Measurements from ENCODE around the gene SPP1.

The SPP1 gene

DNA sequence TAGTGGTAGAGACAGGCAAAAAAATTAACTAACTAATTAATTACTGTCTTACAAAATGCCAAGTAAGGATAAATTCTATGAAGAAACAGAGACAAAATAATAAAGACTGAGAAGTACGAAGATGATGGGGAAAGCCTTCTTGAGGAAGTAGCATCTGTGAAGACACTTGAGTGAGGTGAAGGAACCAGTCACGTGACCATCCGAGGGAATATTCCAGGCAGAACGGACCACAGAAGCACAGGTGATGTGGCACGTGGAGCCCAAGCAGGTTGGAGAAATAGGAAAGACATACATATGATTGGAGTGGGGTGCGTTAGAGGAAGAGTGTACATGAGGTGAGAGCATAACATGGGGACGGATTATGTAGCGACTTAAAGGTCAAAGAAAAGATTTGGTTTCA lies 30.5 kb upstream of the SPP1 start:
- TF ChIP-seq TAF1 (IDR thresholded peaks at IDR 0.05; ENCODE audit: low read depth) (no peak), YY1 (IDR thresholded peaks at IDR 0.05; ENCODE audit: low read depth) (no peak), CREB1 (IDR thresholded peaks at IDR 0.05; ENCODE audit: low read depth) (no peak), RAD21 (IDR thresholded peaks at IDR 0.05; ENCODE audit: low read depth) (no peak), ZBTB7A (IDR thresholded peaks at IDR 0.05; ENCODE audit: low read depth) (no peak), EGR1 (IDR thresholded peaks at IDR 0.05) (no peak), NFIC (IDR thresholded peaks at IDR 0.05) (no peak), CEBPB (IDR thresholded peaks at IDR 0.05) (no peak), EP300 (IDR thresholded peaks at IDR 0.05; ENCODE audit: borderline replicate concordance) (no peak), TCF12 (IDR thresholded peaks at IDR 0.05; ENCODE audit: low read depth) (no peak), FOXM1 (IDR thresholded peaks at IDR 0.05; ENCODE audit: borderline replicate concordance, low read depth) (no peak), TEAD4 (IDR thresholded peaks at IDR 0.05) (no peak)
- TF ChIP-seq, protein P1, sequence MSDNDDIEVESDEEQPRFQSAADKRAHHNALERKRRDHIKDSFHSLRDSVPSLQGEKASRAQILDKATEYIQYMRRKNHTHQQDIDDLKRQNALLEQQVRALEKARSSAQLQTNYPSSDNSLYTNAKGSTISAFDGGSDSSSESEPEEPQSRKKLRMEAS (IDR thresholded peaks at IDR 0.05), result no peak
- TF ChIP-seq, protein P2, sequence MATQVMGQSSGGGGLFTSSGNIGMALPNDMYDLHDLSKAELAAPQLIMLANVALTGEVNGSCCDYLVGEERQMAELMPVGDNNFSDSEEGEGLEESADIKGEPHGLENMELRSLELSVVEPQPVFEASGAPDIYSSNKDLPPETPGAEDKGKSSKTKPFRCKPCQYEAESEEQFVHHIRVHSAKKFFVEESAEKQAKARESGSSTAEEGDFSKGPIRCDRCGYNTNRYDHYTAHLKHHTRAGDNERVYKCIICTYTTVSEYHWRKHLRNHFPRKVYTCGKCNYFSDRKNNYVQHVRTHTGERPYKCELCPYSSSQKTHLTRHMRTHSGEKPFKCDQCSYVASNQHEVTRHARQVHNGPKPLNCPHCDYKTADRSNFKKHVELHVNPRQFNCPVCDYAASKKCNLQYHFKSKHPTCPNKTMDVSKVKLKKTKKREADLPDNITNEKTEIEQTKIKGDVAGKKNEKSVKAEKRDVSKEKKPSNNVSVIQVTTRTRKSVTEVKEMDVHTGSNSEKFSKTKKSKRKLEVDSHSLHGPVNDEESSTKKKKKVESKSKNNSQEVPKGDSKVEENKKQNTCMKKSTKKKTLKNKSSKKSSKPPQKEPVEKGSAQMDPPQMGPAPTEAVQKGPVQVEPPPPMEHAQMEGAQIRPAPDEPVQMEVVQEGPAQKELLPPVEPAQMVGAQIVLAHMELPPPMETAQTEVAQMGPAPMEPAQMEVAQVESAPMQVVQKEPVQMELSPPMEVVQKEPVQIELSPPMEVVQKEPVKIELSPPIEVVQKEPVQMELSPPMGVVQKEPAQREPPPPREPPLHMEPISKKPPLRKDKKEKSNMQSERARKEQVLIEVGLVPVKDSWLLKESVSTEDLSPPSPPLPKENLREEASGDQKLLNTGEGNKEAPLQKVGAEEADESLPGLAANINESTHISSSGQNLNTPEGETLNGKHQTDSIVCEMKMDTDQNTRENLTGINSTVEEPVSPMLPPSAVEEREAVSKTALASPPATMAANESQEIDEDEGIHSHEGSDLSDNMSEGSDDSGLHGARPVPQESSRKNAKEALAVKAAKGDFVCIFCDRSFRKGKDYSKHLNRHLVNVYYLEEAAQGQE (IDR thresholded peaks at IDR 0.05; ENCODE audit: low read depth), result no peak
- TF ChIP-seq, protein P3, sequence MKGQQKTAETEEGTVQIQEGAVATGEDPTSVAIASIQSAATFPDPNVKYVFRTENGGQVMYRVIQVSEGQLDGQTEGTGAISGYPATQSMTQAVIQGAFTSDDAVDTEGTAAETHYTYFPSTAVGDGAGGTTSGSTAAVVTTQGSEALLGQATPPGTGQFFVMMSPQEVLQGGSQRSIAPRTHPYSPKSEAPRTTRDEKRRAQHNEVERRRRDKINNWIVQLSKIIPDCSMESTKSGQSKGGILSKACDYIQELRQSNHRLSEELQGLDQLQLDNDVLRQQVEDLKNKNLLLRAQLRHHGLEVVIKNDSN (IDR thresholded peaks at IDR 0.05), result no peak

DNA sequence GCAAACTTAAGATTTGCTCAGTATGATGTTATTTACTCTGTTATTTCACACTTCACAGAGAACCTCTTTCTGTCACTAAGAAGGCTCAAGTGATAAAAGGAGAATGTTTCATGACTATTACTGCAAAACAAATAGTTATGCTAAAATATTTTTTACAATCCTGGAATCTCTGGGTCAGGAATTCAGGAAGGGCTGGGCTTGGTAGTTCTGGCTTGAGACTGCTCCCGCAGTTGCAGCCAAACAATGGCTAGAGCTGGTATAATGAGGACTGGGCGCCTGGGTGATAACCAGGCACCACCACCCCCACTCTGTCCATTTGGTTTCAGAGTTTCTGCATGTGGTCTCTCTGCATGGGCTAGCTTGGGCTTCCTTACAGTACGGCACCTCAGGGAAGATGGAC lies 28.7 kb upstream of the SPP1 start:
- TF ChIP-seq FOXM1 (IDR thresholded peaks at IDR 0.05; ENCODE audit: borderline replicate concordance, low read depth) (no peak), YY1 (IDR thresholded peaks at IDR 0.05; ENCODE audit: low read depth) (no peak), RAD21 (IDR thresholded peaks at IDR 0.05; ENCODE audit: low read depth) (no peak), ZBTB7A (IDR thresholded peaks at IDR 0.05; ENCODE audit: low read depth) (no peak), TAF1 (IDR thresholded peaks at IDR 0.05; ENCODE audit: low read depth) (no peak), EP300 (IDR thresholded peaks at IDR 0.05; ENCODE audit: borderline replicate concordance) (no peak), TEAD4 (IDR thresholded peaks at IDR 0.05) (no peak), NFIC (IDR thresholded peaks at IDR 0.05) (no peak), EGR1 (IDR thresholded peaks at IDR 0.05) (no peak), CREB1 (IDR thresholded peaks at IDR 0.05; ENCODE audit: low read depth) (no peak), TCF12 (IDR thresholded peaks at IDR 0.05; ENCODE audit: low read depth) (no peak), CEBPB (IDR thresholded peaks at IDR 0.05) (no peak)
- TF ChIP-seq, protein P2 (IDR thresholded peaks at IDR 0.05; ENCODE audit: low read depth), result no peak
- TF ChIP-seq, protein P1 (IDR thresholded peaks at IDR 0.05), result no peak
- TF ChIP-seq, protein P3 (IDR thresholded peaks at IDR 0.05), result no peak

DNA sequence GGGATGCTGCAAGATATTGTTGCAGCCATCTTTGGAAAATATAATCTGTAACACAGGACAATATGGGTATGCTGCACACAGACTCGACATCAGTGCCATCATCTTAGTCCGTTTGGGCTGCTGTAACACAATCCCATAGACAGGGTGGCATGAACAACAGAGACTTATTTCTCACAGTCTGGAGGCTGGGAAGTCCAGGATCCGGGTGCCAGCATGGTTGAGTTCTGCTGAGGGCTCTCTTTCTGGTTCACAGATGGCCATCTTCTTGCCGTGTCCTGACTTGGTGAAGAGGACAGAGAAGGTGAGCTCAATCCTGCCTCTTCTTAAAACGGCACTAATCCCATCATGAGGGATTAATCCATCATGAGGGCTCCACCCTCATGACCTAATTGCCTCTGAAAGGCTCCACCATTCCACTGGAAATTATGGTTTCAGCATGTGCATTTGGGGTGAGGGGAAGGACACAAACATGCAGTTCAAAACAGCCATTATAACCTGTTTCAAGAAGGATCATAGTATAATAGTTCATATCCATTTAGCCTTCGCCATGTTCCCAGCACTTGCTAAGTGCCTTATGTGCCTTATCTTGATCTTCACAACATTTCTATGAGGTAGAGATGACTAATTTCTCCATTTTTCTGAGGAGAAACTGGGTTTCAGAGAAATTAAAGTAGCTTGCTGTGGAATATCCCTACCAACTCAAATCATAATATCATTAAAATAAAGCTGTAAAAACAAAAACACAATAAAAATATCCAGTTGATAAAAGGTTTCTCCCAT lies 27.9 kb upstream of the SPP1 start:
- TF ChIP-seq FOXM1 (IDR thresholded peaks at IDR 0.05; ENCODE audit: borderline replicate concordance, low read depth), result no peak
- TF ChIP-seq EGR1 (IDR thresholded peaks at IDR 0.05), result no peak
- TF ChIP-seq TEAD4 (IDR thresholded peaks at IDR 0.05), result no peak
- no peak for TF ChIP-seq CREB1 (IDR thresholded peaks at IDR 0.05; ENCODE audit: low read depth)
- TF ChIP-seq, protein P1 (IDR thresholded peaks at IDR 0.05), result no peak
- no peak for TF ChIP-seq NFIC (IDR thresholded peaks at IDR 0.05)
- no peak for TF ChIP-seq ZBTB7A (IDR thresholded peaks at IDR 0.05; ENCODE audit: low read depth)
- no peak for TF ChIP-seq EP300 (IDR thresholded peaks at IDR 0.05; ENCODE audit: borderline replicate concordance)
- TF ChIP-seq, protein P3 (IDR thresholded peaks at IDR 0.05), result no peak
- no peak for TF ChIP-seq RAD21 (IDR thresholded peaks at IDR 0.05; ENCODE audit: low read depth)
- no peak for TF ChIP-seq TAF1 (IDR thresholded peaks at IDR 0.05; ENCODE audit: low read depth)
- TF ChIP-seq TCF12 (IDR thresholded peaks at IDR 0.05; ENCODE audit: low read depth), result no peak
- no peak for TF ChIP-seq YY1 (IDR thresholded peaks at IDR 0.05; ENCODE audit: low read depth)

- TF ChIP-seq, protein P2 (IDR thresholded peaks at IDR 0.05; ENCODE audit: low read depth), result no peak
- 0 out of 2 replicates have a peak, but pooled peaks have one; percentile 19 for TF ChIP-seq NFIC (IDR thresholded peaks at IDR 0.05)
Observed at GRCh38 chr4:87949961-87950360, 25.6 kb upstream of the SPP1 start.
